Activated CD4-positive, alpha-beta T cell treated with anti-CD3 and anti-CD28 coated beads, Interleukin-2, Interleukin-4, amounts not matched to agents 100 ng/mL and 50 ng/mL, durations not matched to agents 16 hours and 8 hours (primary cell): ENCODE results near the gene LRRC43.
"Not testable (repeated sequence)": the region's sequence is repeated elsewhere in the genome, so short reads cannot be mapped to it uniquely, and the experiment has no call there.

Source experiments
- DNase-seq: peaks from one replicate; pipeline ENCODE4 v3.0.0-alpha.2; 2020; ENCODE audit warnings: low spot score

Gene LRRC43

GRCh38 chr12:122194804-122195203 is 11.9 kb downstream of the LRRC43 start:
- DNase-seq = no peak

GRCh38 chr12:122195405-122195804 is 12.5 kb downstream of the LRRC43 start:
- no peak for DNase-seq

GRCh38 chr12:122197612-122197966 is 14.7 kb downstream of the LRRC43 start:
- DNase-seq = no peak

GRCh38 chr12:122199484-122200355 is 16.8 kb downstream of the LRRC43 start:
- DNase-seq = no peak

GRCh38 chr12:122200541-122201175 is 17.7 kb downstream of the LRRC43 start:
- DNase-seq = no peak

GRCh38 chr12:122201381-122201780 is 18.5 kb downstream of the LRRC43 start:
- no peak for DNase-seq

- DNase-seq = no peak
These were observed 19.1 kb downstream of the LRRC43 start for GRCh38 chr12:122202017-122202416.

- DNase-seq = not testable (repeated sequence)
These were observed 19.9 kb downstream of the LRRC43 start for GRCh38 chr12:122202811-122203210.

- peak; percentile 50 for DNase-seq
These were observed 20.6 kb downstream of the LRRC43 start, which contains the start of gene B3GNT4 for GRCh38 chr12:122203301-122204166. Gene B3GNT4 (plus strand): TSS chr12:122203709. CDS start chr12:122204619, 910 bp downstream.

GRCh38 chr12:122204167-122205052 is 21.5 kb downstream of the LRRC43 start:
- no peak for DNase-seq

- DNase-seq = no peak
These were observed 22.4 kb downstream of the LRRC43 start for GRCh38 chr12:122205053-122205925.

- DNase-seq = no peak
These were observed 23.4 kb downstream of the LRRC43 start for GRCh38 chr12:122206111-122206881.

GRCh38 chr12:122206976-122207375 is 24.1 kb downstream of the LRRC43 start:
- DNase-seq = no peak

GRCh38 chr12:122207391-122207790 is 24.5 kb downstream of the LRRC43 start:
- DNase-seq = no peak

- DNase-seq = no peak
These were observed 25.3 kb downstream of the LRRC43 start for GRCh38 chr12:122208073-122208820.

GRCh38 chr12:122215771-122216170 is 32.8 kb downstream of the LRRC43 start:
- no peak for DNase-seq

- no peak for DNase-seq
These were observed 33.5 kb downstream of the LRRC43 start for GRCh38 chr12:122216445-122216844.

GRCh38 chr12:122225683-122226365 is 42.9 kb downstream of the LRRC43 start, which contains the start of gene DIABLO:
Gene DIABLO (minus strand): TSS chr12:122226052. CDS start chr12:122226014, 38 bp downstream.
- DNase-seq = peak; percentile 100
